Spleen (tissue), 11 donors: ENCODE results near the gene SMC4. TPM values are rescaled to one million over a fixed set of nuclear protein-coding genes. Genes with fewer than 3 reads are reported as not detected.
"Not testable (repeated sequence)": the region's sequence is repeated elsewhere in the genome, so short reads cannot be mapped to it uniquely, and the experiment has no call there.

Experiments
- DNase-seq: peaks from one replicate; pipeline ENCODE4 v3.0.0-alpha.2; 2020
- H3K27ac ChIP-seq, 8 donors: fragments of 200-600 bp; sonication (generic) in 7 of 8; 1 replicate in 4 of 8; 2 replicates in 4 of 8; pipeline versions ENCODE4 v1.5.0 to v1.8.0; 2016 to 2021; ENCODE audit warnings: inconsistent platforms in 4 of 8, mild to moderate bottlenecking in 4 of 8, moderate library complexity in 1 of 8
- H3K27me3 ChIP-seq, 7 donors: fragments of 200-600 bp; sonication (generic) in 6 of 7; replicated peaks in 1 of 7; 1 replicate in 4 of 7; 2 replicates in 3 of 7; pipeline versions ENCODE4 v1.5.0 to v1.8.0; 2016 to 2021; ENCODE audit warnings: inconsistent platforms in 3 of 7, mild to moderate bottlenecking in 1 of 7
- H3K36me3 ChIP-seq, 6 donors: fragments of 200-600 bp; sonication (generic) in 5 of 6; 1 replicate in 4 of 6; 2 replicates in 2 of 6; pipeline versions ENCODE4 v1.5.0 to v1.8.0; 2016 to 2021; ENCODE audit warnings: inconsistent platforms in 2 of 6
- H3K4me1 ChIP-seq, 6 donors: fragments of 200-600 bp; sonication (generic) in 5 of 6; 1 replicate in 3 of 6; 2 replicates in 3 of 6; pipeline versions ENCODE4 v1.5.0 to v1.8.0; 2016 to 2021; ENCODE audit warnings: inconsistent platforms in 3 of 6
- H3K4me3 ChIP-seq, 8 donors: fragments of 200-600 bp; sonication (generic) in 7 of 8; 1 replicate in 4 of 8; 2 replicates in 4 of 8; pipeline versions ENCODE4 v1.5.0 to v1.8.0; 2016 to 2021; ENCODE audit warnings: inconsistent platforms in 4 of 8, mild to moderate bottlenecking in 4 of 8, moderate library complexity in 2 of 8
- H3K9me3 ChIP-seq, 8 donors: fragments of 200-600 bp; sonication (generic) in 7 of 8; 1 replicate in 4 of 8; 2 replicates in 4 of 8; pipeline versions ENCODE4 v1.5.0 to v1.8.0; 2016 to 2021; ENCODE audit warnings: inconsistent platforms in 4 of 8
- POLR2A ChIP-seq, 3 donors: fragments of 450-650 bp; IDR thresholded peaks; one replicate each; pipeline ENCODE4 v1.5.1; 2017; ENCODE audit warnings: antibody characterized with exemption in 3 of 3, mild to moderate bottlenecking in 1 of 3
- POLR2AphosphoS5 ChIP-seq, 3 donors: sonication (generic); formaldehyde crosslinking; IDR thresholded peaks; one replicate each; pipeline ENCODE4 v1.5.1; 2017; ENCODE audit warnings: antibody characterized with exemption in 3 of 3
- WGBS, 5 donors: extraction: QIAGEN DNeasy Blood & Tissue Kit in 3 of 5; methylation state at CpG; one replicate each; pipeline versions ENCODE4 v1.1.5 to v1.1.7; 2013 to 2018; 5-methylcytosine and 5-hydroxymethylcytosine counted together
- intact Hi-C: fragments of 100-400 bp; cut with DNase I; formaldehyde crosslinking; loops from one replicate; pipeline ENCODE4 v1.15.0; 2023; ENCODE audit warnings: low total_unique reads
- polyA plus RNA-seq, 3 donors: library from polyadenylated mRNA; stranded (reverse); fragments of 200-250 nt; gene quantifications; one replicate each; pipeline ENCODE4 v1.2.1, GENCODE V29; 2013
- total RNA-seq, 7 donors: library from RNA; depleted of rRNA in 3 of 7; stranded (reverse); fragments of >200 nt in 3 of 7; fragmentation: NEBNext Ultra II Directional in 4 of 7; extraction: Animal tissue kit (Norgen Biotek cat#: 25700) in 4 of 7; gene quantifications; one replicate each; pipeline versions ENCODE4 v1.1.0 to v1.2.1, GENCODE V29; 2016 to 2021
- TF ChIP-seq, protein P1 (sequence below), 11 experiments: fragments of 200-600 bp in 7 of 11; fragments of 450-650 bp in 4 of 11; sonication (generic) in 4 of 11; IDR thresholded peaks in 8 of 11; conservative IDR thresholded peaks in 3 of 11; 1 replicate in 7 of 11; 2 replicates in 4 of 11; pipeline versions ENCODE4 v1.4.0 to v1.8.0; 2016 to 2021; ENCODE audit warnings: antibody characterized with exemption in 11 of 11, inconsistent platforms in 4 of 11, mild to moderate bottlenecking in 1 of 11
- donor health status: healthy with polysubstance abuse.
- donor health status: DM: no; HTN: no; CAD: no; lungs with moderate emphysema.
- donor health status: DM: no; HTN: no; CAD: no.
- donor health status: Bipolar disorder and iron deficiency.
- donor health status: healthy.
- donor health status: DM: no; HTN: no; CAD: no.
- donor health status: DM: yes; HTN: yes; CAD: no.

The SMC4 gene
- total and polyA plus RNA-seq, 10 donors, result 21.2 to 112 (median 52.0) TPM

DNA sequence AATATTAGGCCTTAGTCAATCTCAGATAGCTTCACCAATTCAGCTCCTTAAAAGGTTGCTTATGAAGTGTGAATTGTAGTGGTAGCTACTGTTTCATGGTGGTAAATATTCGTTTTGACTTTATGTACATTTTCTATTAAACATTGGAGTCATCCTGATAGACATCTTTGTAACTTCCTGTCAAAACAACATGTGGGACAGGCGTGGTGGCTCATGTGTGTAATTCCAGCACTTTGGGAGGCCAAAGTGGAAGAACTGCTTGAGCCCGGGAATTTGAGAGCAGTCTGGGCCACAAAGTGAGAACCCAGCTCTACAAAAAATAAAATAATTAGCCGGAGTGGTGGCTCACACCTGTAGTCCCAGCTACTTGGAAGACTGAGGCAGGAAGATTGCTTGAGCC lies 52.2 kb downstream of the SMC4 start:
- no peak for TF ChIP-seq POLR2A (IDR thresholded peaks at IDR 0.05)
- TF ChIP-seq, protein P1, sequence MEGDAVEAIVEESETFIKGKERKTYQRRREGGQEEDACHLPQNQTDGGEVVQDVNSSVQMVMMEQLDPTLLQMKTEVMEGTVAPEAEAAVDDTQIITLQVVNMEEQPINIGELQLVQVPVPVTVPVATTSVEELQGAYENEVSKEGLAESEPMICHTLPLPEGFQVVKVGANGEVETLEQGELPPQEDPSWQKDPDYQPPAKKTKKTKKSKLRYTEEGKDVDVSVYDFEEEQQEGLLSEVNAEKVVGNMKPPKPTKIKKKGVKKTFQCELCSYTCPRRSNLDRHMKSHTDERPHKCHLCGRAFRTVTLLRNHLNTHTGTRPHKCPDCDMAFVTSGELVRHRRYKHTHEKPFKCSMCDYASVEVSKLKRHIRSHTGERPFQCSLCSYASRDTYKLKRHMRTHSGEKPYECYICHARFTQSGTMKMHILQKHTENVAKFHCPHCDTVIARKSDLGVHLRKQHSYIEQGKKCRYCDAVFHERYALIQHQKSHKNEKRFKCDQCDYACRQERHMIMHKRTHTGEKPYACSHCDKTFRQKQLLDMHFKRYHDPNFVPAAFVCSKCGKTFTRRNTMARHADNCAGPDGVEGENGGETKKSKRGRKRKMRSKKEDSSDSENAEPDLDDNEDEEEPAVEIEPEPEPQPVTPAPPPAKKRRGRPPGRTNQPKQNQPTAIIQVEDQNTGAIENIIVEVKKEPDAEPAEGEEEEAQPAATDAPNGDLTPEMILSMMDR (IDR thresholded peaks at IDR 0.05 in 8 of 11, conservative IDR thresholded peaks at IDR 0.05 in 3 of 11), result no peak
- TF ChIP-seq POLR2AphosphoS5 (IDR thresholded peaks at IDR 0.05), result no peak
- peaks cover 0 to 7% (median 0%) of the 10 kb centered on the region in 7 donors for H3K27me3 ChIP-seq

DNA sequence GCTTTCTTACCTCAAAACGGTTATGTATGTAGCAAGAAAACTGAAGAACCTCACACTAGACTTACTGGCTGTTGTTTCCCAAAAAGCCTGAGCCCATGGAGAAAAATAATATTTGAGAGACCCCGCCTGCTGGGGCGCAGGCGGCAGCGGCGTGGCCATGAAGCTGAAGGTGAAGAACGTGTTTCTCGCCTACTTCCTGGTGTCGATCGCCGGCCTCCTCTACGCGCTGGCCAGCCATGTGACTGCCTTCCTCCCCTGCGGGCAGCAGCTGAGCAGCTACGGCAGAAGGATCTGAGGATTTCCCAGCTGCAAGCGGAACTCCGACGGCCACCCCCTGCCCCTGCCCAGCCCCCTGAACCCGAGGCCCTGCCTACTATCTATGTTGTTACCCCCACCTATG lies 52.8 kb downstream of the SMC4 start:
- intact Hi-C loops, H3K4me3 ChIP-seq, H3K36me3 ChIP-seq, H3K27ac ChIP-seq, H3K27me3 ChIP-seq, H3K9me3 ChIP-seq, DNase-seq: not testable (repeated sequence)
- peaks cover 0 to 33% (median 25%) of the 10 kb centered on the region in 6 donors for H3K4me1 ChIP-seq
- 93 to 96% (median 96%) methylated on average over 14 to 19 of the region's 19 CpGs for WGBS, 5 donors

More for the DNA sequence above, 52.2 kb downstream of the SMC4 start:
- Histone ChIP-seq H3K36me3 (peaks cover 0 to 2% (median 0%) of the 10 kb centered on the region in 6 donors), H3K27ac (no peak overlapping the region), H3K9me3 (no peaks in the 10 kb centered on the region), H3K4me1 (peaks cover 0 to 35% (median 26%) of the 10 kb centered on the region in 6 donors), H3K4me3 (no peak overlapping the region)
- intact Hi-C loops, result no loop called here
- WGBS, 5 donors, result 80 to 91% (median 85%) methylated on average over 4 of the region's 4 CpGs
- DNase-seq, result no peak

DNA sequence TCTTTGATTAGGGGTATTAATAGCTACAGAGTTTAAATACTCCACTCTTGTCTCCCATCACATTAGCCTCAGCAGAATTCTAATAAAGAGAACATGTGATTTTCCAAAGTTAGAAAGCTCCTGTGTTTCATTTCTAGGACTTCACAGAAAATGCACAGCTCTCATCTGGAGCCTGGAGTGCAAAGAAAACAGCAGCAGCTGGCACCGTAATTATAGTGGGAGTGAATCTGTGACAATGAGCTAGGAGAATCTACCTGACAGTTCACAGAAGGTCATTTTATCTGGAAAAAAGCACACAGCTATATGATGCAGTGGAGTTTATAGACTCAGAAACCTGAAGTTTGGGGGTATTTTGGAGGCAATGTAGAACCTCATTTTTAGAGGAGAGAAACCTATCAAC lies 55.5 kb downstream of the SMC4 start:
- TF ChIP-seq POLR2A (IDR thresholded peaks at IDR 0.05) (no peak), POLR2AphosphoS5 (IDR thresholded peaks at IDR 0.05) (no peak)
- TF ChIP-seq, protein P1 (IDR thresholded peaks at IDR 0.05 in 8 of 11, conservative IDR thresholded peaks at IDR 0.05 in 3 of 11), result no peak
- Histone ChIP-seq H3K36me3 (no peaks in the 10 kb centered on the region), H3K27me3 (peaks cover 0 to 3% (median 0%) of the 10 kb centered on the region in 7 donors), H3K27ac (no peak overlapping the region), H3K4me3 (no peak overlapping the region), H3K4me1 (peaks cover 0 to 6% (median 4%) of the 10 kb centered on the region in 6 donors), H3K9me3 (no peaks in the 10 kb centered on the region)
- 81 to 91% (median 84%) methylated on average over 1 of the region's 1 CpG for WGBS, 5 donors
- intact Hi-C loops, result no loop called here
- no peak for DNase-seq

DNA sequence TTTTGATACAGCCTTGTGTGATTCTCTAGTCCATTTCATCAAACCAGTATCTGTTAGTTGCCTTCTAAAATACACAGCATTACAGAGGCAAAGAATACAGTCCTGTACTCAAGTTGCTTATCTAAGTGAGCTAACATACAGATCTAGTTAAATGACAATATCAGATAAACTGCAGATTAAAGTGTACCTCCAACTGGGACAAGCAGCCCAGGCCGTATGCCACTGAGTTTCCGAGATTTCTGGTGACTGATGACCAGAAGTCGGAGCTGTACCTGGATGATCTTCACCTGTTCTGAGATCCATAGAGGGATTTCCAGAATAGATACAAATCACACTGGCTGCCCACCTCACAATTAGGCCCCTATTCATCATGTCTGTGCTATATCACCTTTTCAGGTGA lies 56.4 kb downstream of the SMC4 start:
- Histone ChIP-seq H3K4me1 (no peaks in the 10 kb centered on the region), H3K27ac (no peak overlapping the region), H3K36me3 (no peaks in the 10 kb centered on the region), H3K4me3 (no peak overlapping the region), H3K9me3 (no peaks in the 10 kb centered on the region), H3K27me3 (no peaks in the 10 kb centered on the region)
- 89 to 98% (median 96%) methylated on average over 3 of the region's 3 CpGs for WGBS, 5 donors
- intact Hi-C loops, result no loop called here
- TF ChIP-seq POLR2AphosphoS5 (IDR thresholded peaks at IDR 0.05), result no peak
- TF ChIP-seq, protein P1 (IDR thresholded peaks at IDR 0.05 in 8 of 11, conservative IDR thresholded peaks at IDR 0.05 in 3 of 11), result no peak
- no peak for TF ChIP-seq POLR2A (IDR thresholded peaks at IDR 0.05)
- no peak for DNase-seq

DNA sequence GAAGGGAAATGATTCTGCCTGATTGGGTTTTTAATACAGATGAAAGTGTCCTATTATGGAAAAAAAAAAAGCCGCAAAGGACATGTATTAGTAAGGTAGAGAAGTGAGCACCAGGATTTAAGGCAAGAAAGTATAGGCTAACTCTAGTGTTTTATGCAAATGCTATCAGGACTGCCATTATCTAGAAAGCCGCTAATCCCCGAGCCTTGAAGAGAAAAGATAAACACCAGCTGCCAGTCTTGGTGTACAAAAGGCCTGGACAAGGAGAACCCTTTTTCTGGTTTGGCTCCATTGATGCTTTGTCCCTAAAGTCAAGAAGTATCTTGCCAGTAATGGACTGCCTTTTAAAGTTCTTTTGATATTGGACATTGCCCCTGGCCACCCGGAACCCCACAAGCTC lies 58.7 kb downstream of the SMC4 start:
- Histone ChIP-seq H3K27me3 (no peaks in the 10 kb centered on the region), H3K36me3 (no peaks in the 10 kb centered on the region), H3K4me1 (no peaks in the 10 kb centered on the region), H3K4me3 (no peak overlapping the region), H3K27ac (no peak overlapping the region), H3K9me3 (no peaks in the 10 kb centered on the region)
- DNase-seq, result no peak
- TF ChIP-seq, protein P1 (IDR thresholded peaks at IDR 0.05 in 8 of 11, conservative IDR thresholded peaks at IDR 0.05 in 3 of 11), result no peak
- TF ChIP-seq POLR2AphosphoS5 (IDR thresholded peaks at IDR 0.05), result no peak
- no peak for TF ChIP-seq POLR2A (IDR thresholded peaks at IDR 0.05)
- intact Hi-C loops, result no loop called here
- 89 to 99% (median 97%) methylated on average over 4 of the region's 4 CpGs for WGBS, 5 donors
